Measurements from ENCODE around the gene CSMD2.

Gene CSMD2

DNA sequence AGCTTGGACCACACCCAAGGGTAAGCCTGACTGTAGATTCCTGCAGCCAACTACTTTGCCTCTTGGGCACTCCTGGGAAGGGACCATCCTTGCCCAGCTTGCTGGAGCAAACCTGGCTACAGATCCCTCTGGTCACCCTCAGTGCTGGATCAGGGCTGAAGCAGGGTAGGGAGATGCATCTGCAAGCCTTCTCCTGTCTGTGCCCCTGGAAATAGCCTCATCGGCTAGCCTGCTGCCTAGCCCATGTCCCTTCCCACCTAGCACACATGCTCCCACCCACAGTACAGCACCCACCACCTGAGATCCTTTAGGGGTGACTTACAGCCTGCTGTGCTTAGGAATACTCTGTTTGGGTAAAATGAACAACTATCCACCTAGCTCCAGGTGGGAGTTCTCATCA is 478.5 kb downstream of the CSMD2 start:
- no peak overlapping the region for H3K27ac ChIP-seq (ENCODE audit: low read depth, low read length)
- H4K8ac ChIP-seq (ENCODE audit: low read depth, low read length), result no peak overlapping the region
- no peaks in the 10 kb centered on the region for H3K27me3 ChIP-seq (ENCODE audit: insufficient read depth, low read length, poor library complexity)
- no peak overlapping the region for H3K56ac ChIP-seq (ENCODE audit: low read length)
- DNase-seq, result no peak
- no peak overlapping the region for H2BK15ac ChIP-seq (replicated peaks; ENCODE audit: low read depth)
- no peak overlapping the region for H2BK120ac ChIP-seq (ENCODE audit: low read depth, low read length)
- H3K4ac ChIP-seq (ENCODE audit: low read depth, low read length), result no peak overlapping the region
- H3K79me1 ChIP-seq (ENCODE audit: low read length), result no peaks in the 10 kb centered on the region
- no peak overlapping the region for H3K23ac ChIP-seq (ENCODE audit: low read length)
- H3K18ac ChIP-seq (ENCODE audit: low read length), result no peak overlapping the region
- H3K4me1 ChIP-seq (ENCODE audit: control insufficient read depth, low read depth, low read length), result no peaks in the 10 kb centered on the region
- no CpG with 5 or more reads among the region's 1 CpG for WGBS (ENCODE audit: extremely low coverage, insufficient coverage, low lambda C conversion rate)
- no peak overlapping the region for H4K5ac ChIP-seq (ENCODE audit: low read length)
- H3K9ac ChIP-seq (ENCODE audit: low read length), result no peak overlapping the region
- no peak overlapping the region for H3K4me2 ChIP-seq (ENCODE audit: low read length)
- no peak overlapping the region for H2BK5ac ChIP-seq (ENCODE audit: low read length)
- no peaks in the 10 kb centered on the region for H3K79me2 ChIP-seq (ENCODE audit: control insufficient read depth, insufficient read depth, low read length)
- no peak overlapping the region for H3K4me3 ChIP-seq (ENCODE audit: low read length)
- no peak overlapping the region for H2AK5ac ChIP-seq (ENCODE audit: low read length)
- no peaks in the 10 kb centered on the region for H3K36me3 ChIP-seq (ENCODE audit: control insufficient read depth, insufficient read depth, low read length)

DNA sequence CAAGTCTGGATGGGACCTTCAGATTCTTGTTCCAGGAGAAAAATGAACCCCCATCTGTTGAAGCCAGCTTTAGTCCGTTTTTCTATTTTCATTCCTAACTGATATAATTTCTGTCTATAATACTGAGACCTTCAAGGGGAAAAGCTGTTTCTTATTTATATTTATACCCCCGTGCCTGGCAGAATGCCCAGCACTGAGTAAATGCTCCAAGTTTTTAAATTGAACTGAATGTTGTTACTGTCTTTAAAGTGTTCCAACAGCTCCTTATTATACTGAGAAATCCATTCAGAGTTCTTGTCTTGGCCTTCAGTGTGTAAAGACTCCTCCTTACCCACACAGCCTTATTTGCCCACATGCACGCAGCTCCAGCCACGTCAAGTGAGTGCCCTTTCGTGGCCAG is 479.8 kb downstream of the CSMD2 start:
- no peak for DNase-seq
- no CpG with 5 or more reads among the region's 5 CpGs for WGBS (ENCODE audit: extremely low coverage, insufficient coverage, low lambda C conversion rate)
- Histone ChIP-seq H3K79me2 (ENCODE audit: control insufficient read depth, insufficient read depth, low read length) (no peaks in the 10 kb centered on the region), H2AK5ac (ENCODE audit: low read length) (no peak overlapping the region), H3K27ac (ENCODE audit: low read depth, low read length) (no peak overlapping the region), H3K56ac (ENCODE audit: low read length) (no peak overlapping the region), H2BK15ac (replicated peaks; ENCODE audit: low read depth) (no peak overlapping the region), H3K27me3 (ENCODE audit: insufficient read depth, low read length, poor library complexity) (no peaks in the 10 kb centered on the region), H3K23ac (ENCODE audit: low read length) (no peak overlapping the region), H2BK5ac (ENCODE audit: low read length) (no peak overlapping the region), H3K4me2 (ENCODE audit: low read length) (no peak overlapping the region), H2BK120ac (ENCODE audit: low read depth, low read length) (no peak overlapping the region), H3K4ac (ENCODE audit: low read depth, low read length) (no peak overlapping the region), H3K79me1 (ENCODE audit: low read length) (no peaks in the 10 kb centered on the region), H3K4me3 (ENCODE audit: low read length) (no peak overlapping the region), H3K4me1 (ENCODE audit: control insufficient read depth, low read depth, low read length) (no peaks in the 10 kb centered on the region), H4K5ac (ENCODE audit: low read length) (no peak overlapping the region), H3K36me3 (ENCODE audit: control insufficient read depth, insufficient read depth, low read length) (no peaks in the 10 kb centered on the region), H4K8ac (ENCODE audit: low read depth, low read length) (no peak overlapping the region), H3K9ac (ENCODE audit: low read length) (no peak overlapping the region), H3K18ac (ENCODE audit: low read length) (no peak overlapping the region)

DNA sequence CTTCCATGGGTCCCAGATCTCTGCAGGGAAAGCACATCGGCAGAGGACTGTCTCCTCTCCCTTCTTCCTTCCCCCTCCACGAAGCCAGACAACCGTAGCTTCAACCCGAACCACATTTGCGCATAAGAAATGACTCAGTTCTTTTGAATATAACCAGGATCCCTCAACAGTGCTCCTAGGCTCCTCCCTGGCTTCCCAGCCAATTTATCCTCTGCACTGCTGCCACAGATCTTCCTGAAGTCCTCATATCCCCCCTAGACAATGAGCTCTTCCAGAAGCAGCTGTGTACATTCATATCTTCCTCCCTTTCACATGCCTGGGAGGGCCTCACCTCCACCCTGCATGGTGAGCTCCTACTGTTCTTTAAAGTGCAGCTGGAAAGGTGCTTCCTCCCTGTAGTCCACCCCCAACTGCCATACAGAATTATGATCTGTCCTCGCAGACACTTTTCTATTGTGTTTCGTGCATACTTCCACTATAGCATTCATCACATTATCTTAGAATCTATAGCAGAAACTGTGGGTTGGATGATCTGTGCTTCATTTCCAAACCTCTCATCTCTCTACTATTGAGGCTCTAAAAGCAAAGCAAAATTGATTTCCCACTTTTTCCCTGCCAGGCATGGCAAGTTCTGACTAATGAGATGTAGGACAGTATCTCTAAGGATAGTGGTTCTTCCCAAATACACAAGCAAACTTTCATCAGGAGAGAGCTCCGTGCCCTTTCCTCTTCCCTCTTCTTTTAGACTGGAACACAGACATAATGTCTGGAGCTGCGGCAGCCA is 480.4 kb downstream of the CSMD2 start:
- H4K8ac ChIP-seq (ENCODE audit: low read depth, low read length), result no peak overlapping the region
- no peak for DNase-seq
- no peak overlapping the region for H3K9ac ChIP-seq (ENCODE audit: low read length)
- H2BK5ac ChIP-seq (ENCODE audit: low read length), result no peak overlapping the region
- H3K27me3 ChIP-seq (ENCODE audit: insufficient read depth, low read length, poor library complexity), result no peaks in the 10 kb centered on the region
- H3K27ac ChIP-seq (ENCODE audit: low read depth, low read length), result no peak overlapping the region
- H3K18ac ChIP-seq (ENCODE audit: low read length), result no peak overlapping the region
- no peak overlapping the region for H3K4ac ChIP-seq (ENCODE audit: low read depth, low read length)
- no peaks in the 10 kb centered on the region for H3K4me1 ChIP-seq (ENCODE audit: control insufficient read depth, low read depth, low read length)
- no peaks in the 10 kb centered on the region for H3K79me2 ChIP-seq (ENCODE audit: control insufficient read depth, insufficient read depth, low read length)
- no peak overlapping the region for H2BK15ac ChIP-seq (replicated peaks; ENCODE audit: low read depth)
- WGBS (ENCODE audit: extremely low coverage, insufficient coverage, low lambda C conversion rate), result no CpG with 5 or more reads among the region's 9 CpGs
- no peak overlapping the region for H3K4me3 ChIP-seq (ENCODE audit: low read length)
- no peak overlapping the region for H2AK5ac ChIP-seq (ENCODE audit: low read length)
- H3K23ac ChIP-seq (ENCODE audit: low read length), result no peak overlapping the region
- H3K79me1 ChIP-seq (ENCODE audit: low read length), result no peaks in the 10 kb centered on the region
- no peaks in the 10 kb centered on the region for H3K36me3 ChIP-seq (ENCODE audit: control insufficient read depth, insufficient read depth, low read length)
- H2BK120ac ChIP-seq (ENCODE audit: low read depth, low read length), result no peak overlapping the region
- no peak overlapping the region for H3K56ac ChIP-seq (ENCODE audit: low read length)
- H4K5ac ChIP-seq (ENCODE audit: low read length), result no peak overlapping the region
- H3K4me2 ChIP-seq (ENCODE audit: low read length), result no peak overlapping the region

DNA sequence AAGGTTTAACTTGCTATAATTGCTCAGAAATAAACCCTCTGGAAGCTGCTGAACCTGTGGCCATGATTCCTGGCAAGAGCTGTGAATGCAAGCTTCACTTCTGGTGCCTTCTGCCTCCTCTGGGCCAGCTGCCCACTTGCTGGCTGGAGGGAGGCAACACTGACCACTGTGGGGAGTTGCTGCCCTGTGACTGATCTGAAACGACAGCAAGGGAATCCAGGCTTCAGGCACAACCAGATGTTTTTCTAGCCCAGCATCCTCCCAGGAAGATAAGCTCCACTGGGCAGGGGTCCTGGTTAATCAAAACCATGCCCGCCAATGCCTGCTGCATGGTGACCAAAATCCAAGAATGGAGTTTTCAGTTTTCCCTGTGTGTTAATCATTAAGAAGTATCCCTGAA is 481.1 kb downstream of the CSMD2 start:
- no peak overlapping the region for H2BK15ac ChIP-seq (replicated peaks; ENCODE audit: low read depth)
- H3K4me1 ChIP-seq (ENCODE audit: control insufficient read depth, low read depth, low read length), result no peaks in the 10 kb centered on the region
- no peak overlapping the region for H2BK120ac ChIP-seq (ENCODE audit: low read depth, low read length)
- no peak overlapping the region for H4K8ac ChIP-seq (ENCODE audit: low read depth, low read length)
- H2AK5ac ChIP-seq (ENCODE audit: low read length), result no peak overlapping the region
- no peak overlapping the region for H4K5ac ChIP-seq (ENCODE audit: low read length)
- H3K56ac ChIP-seq (ENCODE audit: low read length), result no peak overlapping the region
- H2BK5ac ChIP-seq (ENCODE audit: low read length), result no peak overlapping the region
- no peak overlapping the region for H3K18ac ChIP-seq (ENCODE audit: low read length)
- H3K27ac ChIP-seq (ENCODE audit: low read depth, low read length), result no peak overlapping the region
- no peak overlapping the region for H3K23ac ChIP-seq (ENCODE audit: low read length)
- no peak overlapping the region for H3K9ac ChIP-seq (ENCODE audit: low read length)
- no peak for DNase-seq
- no peaks in the 10 kb centered on the region for H3K79me2 ChIP-seq (ENCODE audit: control insufficient read depth, insufficient read depth, low read length)
- H3K4me2 ChIP-seq (ENCODE audit: low read length), result no peak overlapping the region
- no peak overlapping the region for H3K4ac ChIP-seq (ENCODE audit: low read depth, low read length)
- H3K36me3 ChIP-seq (ENCODE audit: control insufficient read depth, insufficient read depth, low read length), result no peaks in the 10 kb centered on the region
- no peak overlapping the region for H3K4me3 ChIP-seq (ENCODE audit: low read length)
- WGBS (ENCODE audit: extremely low coverage, insufficient coverage, low lambda C conversion rate), result no CpG with 5 or more reads among the region's 2 CpGs
- H3K27me3 ChIP-seq (ENCODE audit: insufficient read depth, low read length, poor library complexity), result no peaks in the 10 kb centered on the region
- H3K79me1 ChIP-seq (ENCODE audit: low read length), result no peaks in the 10 kb centered on the region

DNA sequence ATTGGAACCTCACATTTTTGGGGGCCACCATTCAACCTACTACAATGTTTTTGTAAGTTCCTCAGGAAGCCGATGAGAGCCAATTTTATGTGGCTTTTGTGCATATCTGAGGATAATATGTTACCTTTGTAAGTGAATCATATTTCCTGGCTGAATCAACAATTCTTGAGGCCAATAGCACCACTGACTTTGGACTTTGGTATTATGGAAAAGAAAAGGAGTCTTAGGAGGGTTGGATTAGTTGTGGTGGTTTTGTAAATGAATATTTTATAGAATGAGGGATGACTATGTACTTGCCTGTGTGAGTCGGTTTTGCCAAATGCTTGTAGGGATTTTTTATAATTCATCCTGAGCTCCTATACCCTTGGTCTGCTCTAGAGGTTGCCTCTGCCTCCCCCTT is 482.7 kb downstream of the CSMD2 start:
- no peak overlapping the region for H2BK120ac ChIP-seq (ENCODE audit: low read depth, low read length)
- WGBS (ENCODE audit: extremely low coverage, insufficient coverage, low lambda C conversion rate), result no CpG with 5 or more reads among the region's 2 CpGs
- H3K9ac ChIP-seq (ENCODE audit: low read length), result no peak overlapping the region
- H3K27ac ChIP-seq (ENCODE audit: low read depth, low read length), result no peak overlapping the region
- no peaks in the 10 kb centered on the region for H3K27me3 ChIP-seq (ENCODE audit: insufficient read depth, low read length, poor library complexity)
- no peak overlapping the region for H2BK5ac ChIP-seq (ENCODE audit: low read length)
- H3K79me2 ChIP-seq (ENCODE audit: control insufficient read depth, insufficient read depth, low read length), result no peaks in the 10 kb centered on the region
- no peak overlapping the region for H3K4me3 ChIP-seq (ENCODE audit: low read length)
- no peak overlapping the region for H3K56ac ChIP-seq (ENCODE audit: low read length)
- H2BK15ac ChIP-seq (replicated peaks; ENCODE audit: low read depth), result no peak overlapping the region
- DNase-seq, result no peak
- no peak overlapping the region for H3K4me2 ChIP-seq (ENCODE audit: low read length)
- H3K79me1 ChIP-seq (ENCODE audit: low read length), result no peaks in the 10 kb centered on the region
- H3K36me3 ChIP-seq (ENCODE audit: control insufficient read depth, insufficient read depth, low read length), result no peaks in the 10 kb centered on the region
- H3K18ac ChIP-seq (ENCODE audit: low read length), result no peak overlapping the region
- H3K4ac ChIP-seq (ENCODE audit: low read depth, low read length), result no peak overlapping the region
- no peak overlapping the region for H4K5ac ChIP-seq (ENCODE audit: low read length)
- H3K4me1 ChIP-seq (ENCODE audit: control insufficient read depth, low read depth, low read length), result no peaks in the 10 kb centered on the region
- H2AK5ac ChIP-seq (ENCODE audit: low read length), result no peak overlapping the region
- no peak overlapping the region for H4K8ac ChIP-seq (ENCODE audit: low read depth, low read length)
- H3K23ac ChIP-seq (ENCODE audit: low read length), result no peak overlapping the region

DNA sequence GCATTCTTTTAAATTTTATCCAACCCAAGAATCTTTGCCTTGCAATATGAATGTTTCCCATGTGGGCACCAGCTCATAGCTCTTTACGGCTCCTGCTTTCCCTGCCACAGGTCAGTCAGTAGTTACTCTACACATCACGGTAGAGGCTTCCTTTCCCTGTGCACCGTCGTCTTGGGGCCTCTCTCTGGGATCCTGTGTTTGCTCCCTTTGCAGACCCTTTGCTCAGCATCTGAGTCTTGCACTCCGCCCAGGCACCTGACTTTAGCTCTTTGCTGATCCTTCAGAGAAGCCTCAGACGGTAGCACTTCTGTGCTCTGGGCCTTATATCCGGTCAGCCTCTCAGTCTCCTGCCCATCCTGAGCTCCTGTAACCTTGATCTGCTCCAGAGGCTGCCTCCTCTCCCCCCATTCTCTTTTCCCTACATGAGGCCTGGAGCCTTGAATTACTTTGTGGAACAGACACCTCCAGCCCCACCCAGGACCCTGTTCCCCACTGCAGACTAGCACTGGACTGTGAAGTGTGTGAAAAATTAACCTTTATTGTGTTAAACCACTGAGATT is 484.7 kb downstream of the CSMD2 start:
- H2BK5ac ChIP-seq (ENCODE audit: low read length), result no peak overlapping the region
- H3K4me2 ChIP-seq (ENCODE audit: low read length), result no peak overlapping the region
- no peak overlapping the region for H3K23ac ChIP-seq (ENCODE audit: low read length)
- no peak overlapping the region for H3K56ac ChIP-seq (ENCODE audit: low read length)
- H3K9ac ChIP-seq (ENCODE audit: low read length), result no peak overlapping the region
- H3K4ac ChIP-seq (ENCODE audit: low read depth, low read length), result no peak overlapping the region
- H3K36me3 ChIP-seq (ENCODE audit: control insufficient read depth, insufficient read depth, low read length), result no peaks in the 10 kb centered on the region
- no peak overlapping the region for H2BK15ac ChIP-seq (replicated peaks; ENCODE audit: low read depth)
- no peaks in the 10 kb centered on the region for H3K4me1 ChIP-seq (ENCODE audit: control insufficient read depth, low read depth, low read length)
- H3K27ac ChIP-seq (ENCODE audit: low read depth, low read length), result no peak overlapping the region
- H3K27me3 ChIP-seq (ENCODE audit: insufficient read depth, low read length, poor library complexity), result no peaks in the 10 kb centered on the region
- no peak overlapping the region for H4K8ac ChIP-seq (ENCODE audit: low read depth, low read length)
- WGBS (ENCODE audit: extremely low coverage, insufficient coverage, low lambda C conversion rate), result no CpG with 5 or more reads among the region's 7 CpGs
- no peaks in the 10 kb centered on the region for H3K79me1 ChIP-seq (ENCODE audit: low read length)
- H3K79me2 ChIP-seq (ENCODE audit: control insufficient read depth, insufficient read depth, low read length), result no peaks in the 10 kb centered on the region
- no peak overlapping the region for H4K5ac ChIP-seq (ENCODE audit: low read length)
- DNase-seq, result no peak
- H2AK5ac ChIP-seq (ENCODE audit: low read length), result no peak overlapping the region
- no peak overlapping the region for H2BK120ac ChIP-seq (ENCODE audit: low read depth, low read length)
- H3K4me3 ChIP-seq (ENCODE audit: low read length), result no peak overlapping the region
- no peak overlapping the region for H3K18ac ChIP-seq (ENCODE audit: low read length)

Data from mesendoderm (in vitro differentiated cells).